HG03432 (cell line): ENCODE data around the gene WDR89.
A peak's percentile ranks its signal among the peaks of the same experiment; 100 is the strongest.
"Not testable (repeated sequence)": the region's sequence is repeated elsewhere in the genome, so short reads cannot be mapped to it uniquely, and the experiment has no call there.

Experiments used
- ATAC-seq: cut with Tn5 transposase; IDR thresholded peaks from one replicate; pipeline ENCODE4 v1.9.1; 2021; ENCODE audit warnings: mild to moderate bottlenecking, moderate library complexity; ENCODE audit not compliant: unreplicated experiment

The WDR89 gene

DNA sequence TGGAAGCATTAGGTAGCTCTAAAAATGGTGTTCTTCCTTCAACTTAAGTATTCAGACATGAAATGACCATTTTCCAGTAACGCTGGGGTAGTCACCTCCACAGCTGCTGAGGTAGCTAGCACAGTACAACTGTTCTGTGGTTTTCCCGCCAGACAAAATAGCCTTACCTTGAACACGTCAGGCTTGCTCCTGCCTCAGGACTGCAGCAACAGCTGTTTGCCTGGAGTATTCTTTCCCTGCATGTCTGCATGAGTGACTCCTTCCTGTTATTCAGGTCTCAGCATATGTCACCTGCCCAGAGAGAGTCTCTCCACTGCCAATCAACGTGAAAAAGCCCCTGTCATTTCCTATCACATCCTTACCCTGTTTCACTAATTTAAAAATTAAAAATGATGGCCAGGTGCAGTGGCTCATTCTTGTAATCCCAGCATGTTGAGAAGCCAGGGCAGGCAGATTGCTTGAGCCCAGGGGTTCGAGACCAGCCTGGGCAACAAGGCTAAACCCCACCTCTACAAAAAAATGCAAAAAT lies 37.9 kb downstream of the WDR89 start:
- ATAC-seq, result no peak

DNA sequence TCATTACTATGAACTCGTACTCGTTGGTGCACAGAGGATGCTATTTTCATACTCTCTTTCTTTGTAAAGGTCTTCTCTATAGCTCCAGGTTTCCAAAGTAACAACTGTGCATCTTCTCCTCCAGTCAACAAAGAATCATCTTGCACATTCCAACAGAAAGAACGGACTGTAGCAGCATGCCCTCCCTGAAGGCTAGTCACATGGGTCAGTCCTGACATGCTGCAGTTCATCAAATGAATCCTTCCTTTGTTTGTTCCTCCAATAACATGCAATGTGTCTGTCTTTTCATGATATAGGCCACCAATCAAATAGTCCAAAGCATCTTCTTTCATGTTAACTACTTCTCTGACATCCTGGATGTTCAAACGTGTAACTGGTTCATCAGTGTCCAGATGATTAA lies 42.9 kb downstream of the WDR89 start:
- no peak for ATAC-seq

DNA sequence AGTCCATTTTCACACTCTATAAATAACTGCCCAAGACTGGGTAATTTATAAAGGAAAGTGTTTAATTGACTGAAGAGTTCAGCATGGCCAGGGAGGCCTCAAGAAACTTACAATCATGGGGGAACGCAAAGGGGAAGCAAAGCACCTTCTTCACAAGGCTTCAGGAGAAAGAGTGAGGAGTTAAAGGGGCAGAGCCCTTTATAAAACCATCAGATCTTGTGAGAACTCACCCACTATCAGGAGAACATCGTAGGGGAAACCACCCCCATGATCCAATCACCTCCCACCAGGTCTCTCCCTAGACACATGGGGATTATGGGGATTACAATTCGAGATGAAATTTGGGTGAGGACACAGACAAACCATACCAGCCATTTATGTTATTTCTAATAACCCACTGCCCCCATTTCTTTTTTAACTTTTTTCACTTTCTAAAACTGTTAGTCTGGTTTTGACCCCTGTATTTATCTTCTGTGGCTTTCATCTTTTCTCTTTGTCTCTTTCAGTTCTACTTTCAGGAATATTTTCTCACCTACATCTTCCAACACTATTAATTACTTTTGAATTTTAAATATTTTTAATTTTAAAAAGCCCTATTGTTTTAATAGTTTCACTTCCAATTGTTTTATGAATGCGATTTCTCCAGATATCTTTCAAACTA lies 44.5 kb downstream of the WDR89 start:
- ATAC-seq, result peak; percentile 64

DNA sequence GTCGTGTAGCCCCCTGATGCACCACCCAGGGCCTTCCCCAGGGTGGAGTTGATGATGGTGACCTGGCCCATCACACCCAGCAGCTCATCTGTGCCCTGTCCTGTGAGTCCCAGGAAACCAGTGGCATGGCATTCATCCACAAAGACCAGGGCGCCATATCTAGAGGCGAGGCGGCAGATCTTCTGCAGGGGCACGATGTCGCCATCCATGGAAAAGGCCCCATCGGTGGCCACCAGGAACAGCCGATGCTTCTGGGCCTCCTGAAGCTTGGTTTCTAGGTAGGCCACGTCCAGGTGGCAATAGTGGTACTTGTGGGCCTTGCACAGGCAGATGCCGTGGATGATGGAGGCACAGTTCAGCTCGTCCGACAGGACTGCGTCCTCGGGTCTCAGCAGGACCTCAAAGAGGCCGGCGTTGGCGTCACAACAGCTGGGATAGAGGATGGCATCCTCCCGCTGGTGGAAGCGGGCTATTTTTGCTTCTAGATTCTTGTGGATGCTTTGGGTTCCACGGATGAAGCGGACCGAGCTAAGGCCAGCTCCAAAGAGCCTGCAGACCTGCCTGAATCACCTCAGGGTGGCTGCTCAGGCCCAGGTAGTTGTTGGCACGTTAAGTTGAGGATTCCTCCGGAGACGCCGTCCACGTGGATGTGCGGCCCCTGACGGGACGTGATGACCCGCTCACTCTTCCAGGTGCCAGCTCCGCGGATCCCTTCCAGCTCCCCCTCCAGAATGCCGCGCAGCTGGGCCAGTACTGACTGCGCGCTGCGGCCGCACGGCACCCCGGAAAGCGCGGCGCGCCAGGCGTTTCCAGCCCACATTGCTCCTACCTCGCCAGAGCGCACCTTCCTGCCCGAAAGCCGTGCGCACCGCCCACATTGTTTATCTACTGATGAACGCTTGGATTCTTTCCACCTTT lies 47.0 kb downstream of the WDR89 start:
- no peak for ATAC-seq

DNA sequence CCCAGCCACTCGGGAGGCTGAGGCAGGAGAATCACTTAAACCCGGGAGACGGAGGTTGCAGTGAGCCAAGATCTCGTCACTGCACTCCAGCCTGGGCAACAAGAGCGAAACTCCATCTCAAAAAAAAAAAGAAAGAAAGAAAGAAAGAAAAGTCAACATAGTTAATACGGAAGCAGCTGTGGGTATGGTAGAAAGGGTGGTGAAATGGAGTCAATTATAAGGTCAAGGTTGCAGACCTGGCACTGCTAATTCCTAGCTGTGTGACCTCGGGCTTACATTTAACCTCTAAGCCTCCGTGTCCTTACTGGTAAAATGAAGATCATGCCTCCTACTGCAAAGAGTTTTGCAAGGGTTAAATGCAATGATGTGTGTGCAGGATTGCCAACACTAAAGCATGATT lies 58.6 kb downstream of the WDR89 start:
- ATAC-seq, result not testable (repeated sequence)

DNA sequence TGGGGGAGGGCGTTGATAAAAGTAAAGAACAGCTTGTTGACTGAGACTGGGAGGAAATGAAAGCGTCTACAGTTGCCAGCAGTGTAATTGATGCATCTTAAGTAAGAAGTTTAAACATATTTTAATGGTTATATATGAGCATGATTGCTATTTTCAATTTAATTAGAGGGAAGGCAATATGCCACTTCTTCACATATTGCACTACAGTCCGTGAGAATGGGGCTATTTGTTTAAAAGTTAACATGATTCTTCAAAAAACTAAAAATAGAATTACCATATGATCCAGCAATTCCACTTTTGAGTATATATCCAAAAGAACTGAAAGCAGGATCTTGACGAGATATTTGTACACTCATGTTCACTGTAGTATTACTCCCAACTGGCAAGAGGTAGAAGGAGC lies 60.2 kb downstream of the WDR89 start:
- ATAC-seq, result no peak

DNA sequence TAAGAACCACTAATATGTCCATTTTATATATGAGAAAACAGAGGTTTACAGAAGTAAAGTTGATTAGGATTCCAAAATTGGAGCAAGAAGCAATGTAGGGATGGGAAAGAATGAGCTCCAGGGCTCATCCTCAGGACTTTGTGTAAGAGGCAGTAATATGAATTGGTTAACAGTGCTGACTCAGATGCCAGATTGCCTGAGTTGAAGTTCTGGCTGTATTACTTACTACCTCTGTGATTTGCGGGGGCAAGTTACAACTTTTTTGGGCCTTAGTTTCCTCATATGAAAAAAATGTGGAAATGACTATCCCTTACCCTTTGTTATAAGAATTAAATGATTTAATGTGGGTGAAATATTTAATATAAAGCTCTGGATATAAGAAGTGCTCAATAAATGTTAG lies 63.4 kb downstream of the WDR89 start:
- ATAC-seq, result no peak

DNA sequence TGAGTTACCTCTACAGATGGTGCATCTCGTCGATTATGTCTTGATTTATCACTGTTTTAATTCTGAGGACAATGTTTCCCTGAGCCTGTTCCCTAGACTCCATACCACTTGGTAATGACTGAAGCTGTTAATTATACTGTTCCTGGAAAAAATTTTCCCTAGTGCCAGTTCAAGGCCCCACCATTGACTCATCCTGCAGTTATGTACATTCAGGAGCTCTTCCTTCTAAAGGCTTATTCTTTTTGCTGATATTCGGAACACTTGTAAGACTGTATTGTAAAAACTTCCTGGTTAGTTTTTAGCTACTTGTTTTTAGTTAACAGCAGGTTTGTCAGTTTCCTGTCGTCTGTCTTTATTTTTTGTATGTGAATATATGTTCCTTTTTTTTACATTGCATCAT lies 68.1 kb downstream of the WDR89 start:
- ATAC-seq, result no peak

DNA sequence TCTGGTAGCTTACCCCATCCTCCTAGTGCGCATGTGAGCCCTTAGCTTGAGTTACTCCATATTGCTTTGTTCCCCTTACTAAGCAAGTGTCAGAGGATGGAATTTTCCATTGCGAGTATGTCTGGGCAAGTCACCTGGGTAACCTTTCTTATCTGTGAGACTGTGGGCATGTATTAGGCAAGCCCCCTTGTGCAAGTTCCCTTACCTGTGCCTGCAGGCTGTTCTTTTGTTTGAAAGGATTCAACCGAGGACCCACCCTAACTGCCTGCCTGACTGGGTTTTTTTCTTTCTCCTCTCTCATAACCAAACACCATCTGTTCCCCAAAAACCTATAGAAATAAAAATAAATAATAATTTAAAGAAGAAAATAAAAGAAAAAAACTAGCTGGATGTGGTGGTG lies 76.2 kb downstream of the WDR89 start:
- no peak for ATAC-seq

DNA sequence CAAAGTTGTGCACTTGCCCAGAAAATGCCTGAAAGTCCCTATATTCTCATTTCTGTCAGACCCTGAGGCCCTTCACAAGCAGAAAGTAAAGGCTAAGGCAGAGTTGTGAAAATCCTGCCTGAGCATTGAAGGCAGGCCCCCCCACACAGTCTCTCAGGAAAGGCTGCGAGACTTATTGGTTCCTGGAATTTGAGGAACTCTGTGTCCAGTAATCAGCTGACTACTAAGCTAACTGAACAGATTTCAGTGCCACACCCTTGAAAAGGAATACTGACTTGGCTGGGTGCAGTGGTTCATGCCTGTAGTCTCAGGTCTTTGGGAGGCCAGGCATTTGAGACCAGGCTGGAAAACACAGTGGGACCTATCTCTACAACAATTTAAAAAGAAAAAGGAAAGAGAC lies 77.4 kb downstream of the WDR89 start:
- ATAC-seq, result no peak

DNA sequence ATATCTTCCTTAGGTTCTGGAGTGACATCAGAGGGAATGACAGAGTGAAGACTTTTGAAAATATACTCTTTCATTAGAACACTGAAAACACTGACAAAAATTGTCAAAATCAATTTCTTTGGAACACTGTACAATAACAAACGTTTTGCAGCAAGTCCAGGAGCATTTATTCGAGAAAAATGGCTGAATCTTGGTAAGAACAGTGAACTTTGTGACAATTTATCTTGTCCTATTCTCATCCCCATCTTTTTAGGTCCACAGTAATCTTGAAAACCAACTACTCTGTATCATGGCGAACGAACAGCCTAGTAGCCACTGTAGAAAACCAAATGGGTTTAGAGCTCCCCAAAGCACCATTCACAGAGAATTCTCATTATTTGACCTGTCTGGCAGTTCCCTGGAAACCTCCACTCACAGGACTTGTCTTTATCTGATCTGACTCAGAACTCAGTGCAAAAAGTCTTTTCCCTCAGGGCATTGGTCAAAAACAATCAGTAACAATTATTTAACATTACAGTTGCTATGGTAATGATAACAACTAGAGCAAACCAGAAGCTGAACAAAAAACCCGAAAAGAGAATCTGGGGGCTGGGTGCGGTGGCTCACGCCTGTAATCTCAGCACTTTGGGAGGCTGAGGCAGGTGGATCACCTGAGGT lies 78.2 kb downstream of the WDR89 start:
- no peak for ATAC-seq

DNA sequence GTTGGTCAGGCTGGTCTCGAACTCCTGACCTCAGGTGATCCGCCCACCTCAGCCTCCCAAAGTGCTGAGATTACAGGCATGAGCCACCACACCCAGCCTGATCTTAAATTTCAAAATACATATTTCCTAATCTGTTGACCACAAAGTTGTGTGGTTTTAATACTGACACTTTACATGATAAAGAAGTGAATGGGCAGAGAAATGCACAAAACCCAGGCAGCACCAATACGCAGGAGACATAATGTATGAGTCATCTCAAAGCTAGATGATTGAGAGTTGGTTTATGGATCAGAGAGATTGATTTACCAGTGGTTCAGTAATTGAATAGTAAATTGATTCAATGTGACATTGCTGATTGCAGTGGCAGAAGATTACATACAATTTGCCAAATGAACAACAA lies 79.3 kb downstream of the WDR89 start:
- no peak for ATAC-seq

DNA sequence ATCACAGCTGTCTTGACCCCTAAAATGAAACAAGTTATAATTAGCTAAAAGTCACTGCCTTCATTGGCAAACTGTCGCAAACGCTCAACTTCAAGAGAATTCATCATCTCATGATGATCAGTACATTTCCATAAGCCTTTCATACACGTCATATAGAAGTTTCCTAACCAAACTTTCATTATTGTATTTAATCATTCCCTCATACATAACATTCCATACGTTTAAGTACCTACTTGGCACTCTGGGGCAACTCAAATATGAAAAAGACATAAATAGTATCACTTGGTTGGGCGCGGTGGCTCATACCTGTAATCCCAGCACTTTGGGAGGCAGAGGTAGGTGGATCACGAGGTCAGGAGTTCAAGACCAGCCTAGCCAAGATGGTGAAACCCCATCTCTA lies 86.1 kb downstream of the WDR89 start:
- no peak for ATAC-seq

DNA sequence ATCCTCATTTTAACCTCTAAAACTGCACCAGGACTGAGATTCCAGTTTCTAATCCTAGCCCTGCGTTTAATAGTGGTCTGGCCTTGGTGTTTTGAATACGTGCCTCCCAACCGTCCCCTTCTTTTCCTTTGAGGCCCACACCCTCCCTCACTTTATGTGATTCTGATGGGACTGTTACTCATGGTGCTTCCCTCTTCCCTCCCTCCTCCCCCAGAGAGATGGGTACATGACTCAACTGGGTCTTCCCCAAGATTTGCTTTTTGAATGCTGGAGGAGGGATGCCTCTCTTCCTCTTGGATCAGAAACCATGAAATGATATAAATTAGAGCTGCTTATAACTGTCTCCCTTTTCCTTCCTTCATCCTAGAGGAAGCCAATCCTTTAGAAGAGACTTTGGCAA lies 90.3 kb downstream of the WDR89 start:
- peak; percentile 48 for ATAC-seq

DNA sequence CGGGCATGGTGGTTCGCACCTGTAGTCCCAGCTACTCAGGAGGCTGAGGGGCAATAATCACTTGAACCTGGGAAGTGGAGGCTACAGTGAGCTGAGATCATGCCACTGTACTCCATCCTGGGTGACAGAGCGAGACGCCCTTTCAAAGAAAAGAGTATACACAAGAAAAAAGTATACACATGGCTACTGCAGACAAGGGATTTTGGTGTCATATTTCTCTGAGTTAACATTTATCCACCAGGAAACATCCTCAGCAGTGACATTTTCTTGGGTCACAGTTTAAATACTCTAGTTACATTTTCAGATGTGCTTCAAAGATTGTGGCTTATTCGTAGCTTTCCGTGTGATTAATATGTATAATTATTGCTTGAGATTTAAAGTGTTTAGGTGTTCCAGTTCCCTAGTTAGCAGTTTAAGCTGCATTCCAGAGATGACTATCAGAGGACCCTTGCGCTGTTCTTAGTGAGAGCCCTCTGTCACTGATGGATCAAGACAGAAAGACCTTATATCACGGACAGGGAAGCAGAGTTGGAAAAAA lies 93.8 kb downstream of the WDR89 start:
- no peak for ATAC-seq
